ENCODE results near the gene ZFTA.
"Not testable (repeated sequence)": the region's sequence is repeated elsewhere in the genome, so short reads cannot be mapped to it uniquely, and the experiment has no call there.

ZFTA gene

GRCh38 chr11:63779039-63779438, 10.5 kb upstream of the ZFTA start:
- DNase-seq (ENCODE audit: low read depth in 1 of 2, low spot score in 1 of 2) = no peak

GRCh38 chr11:63775191-63775590, 6.6 kb upstream of the ZFTA start:
- no peak for DNase-seq (ENCODE audit: low read depth in 1 of 2, low spot score in 1 of 2)

GRCh38 chr11:63771741-63772318, 3.3 kb upstream of the ZFTA start:
- not testable (repeated sequence) for DNase-seq (ENCODE audit: low read depth in 1 of 2, low spot score in 1 of 2)

DNA sequence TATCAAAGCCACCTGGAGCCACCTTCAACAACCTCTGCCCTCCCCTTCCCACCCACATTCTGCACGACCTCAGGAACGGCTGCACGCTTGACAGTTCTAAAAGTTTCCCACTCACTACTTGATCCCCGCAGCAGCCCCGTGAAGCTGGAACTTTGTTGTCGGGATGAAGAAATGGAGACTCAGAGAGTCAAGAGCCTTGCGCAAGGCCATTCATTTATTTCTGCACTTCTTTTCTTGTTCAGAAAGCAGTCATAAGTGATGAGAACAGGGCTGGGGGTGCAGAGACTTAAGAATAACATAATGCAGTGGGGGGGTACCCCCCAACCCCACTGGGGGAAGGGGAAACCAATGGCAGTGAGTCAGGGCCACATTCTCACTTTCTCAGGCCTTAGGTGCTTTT, 2.2 kb upstream of the ZFTA start:
- DNase-seq (ENCODE audit: low read depth in 1 of 2, low spot score in 1 of 2) = no peak

- no peak for DNase-seq (ENCODE audit: low read depth in 1 of 2, low spot score in 1 of 2)
Observed at GRCh38 chr11:63769714-63770455, 1.3 kb upstream of the ZFTA start.

DNA sequence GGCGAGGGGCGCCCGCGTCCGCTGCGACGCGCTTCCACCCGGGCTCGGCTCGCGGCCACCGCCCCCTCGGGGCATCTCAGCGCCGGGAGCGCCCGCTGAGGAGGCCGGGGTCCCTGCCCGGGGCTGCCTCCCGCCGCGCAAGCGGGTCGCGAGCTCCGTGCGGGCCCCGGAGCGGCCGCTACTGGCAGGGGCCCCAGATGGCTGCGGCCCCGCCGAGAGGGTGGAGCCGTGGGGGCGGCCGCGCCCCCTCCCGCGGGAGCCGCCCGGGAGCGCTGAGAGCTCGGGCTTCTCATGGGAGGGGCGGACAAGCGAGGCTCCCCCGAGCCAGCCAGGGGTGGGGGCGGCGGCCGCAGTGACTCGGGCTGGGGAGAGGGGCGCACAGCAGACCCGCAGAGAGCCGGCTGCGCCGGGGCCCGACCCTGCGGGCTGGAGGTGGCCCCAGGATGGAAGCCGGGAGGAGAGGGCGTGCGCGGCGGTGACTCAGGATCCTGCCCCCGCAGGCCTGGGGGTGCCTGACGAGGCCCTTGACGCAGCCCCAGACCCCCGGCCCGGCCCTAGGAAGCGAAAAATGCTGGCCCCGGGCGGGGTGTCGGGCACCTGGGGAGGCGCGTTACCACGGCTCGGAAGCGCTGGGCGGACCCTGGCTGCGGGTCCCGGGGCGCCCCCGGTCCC, 603 bp upstream of the ZFTA start:
- peak in 1 of 2 donors; percentile 10 for DNase-seq (ENCODE audit: low read depth in 1 of 2, low spot score in 1 of 2)

DNA sequence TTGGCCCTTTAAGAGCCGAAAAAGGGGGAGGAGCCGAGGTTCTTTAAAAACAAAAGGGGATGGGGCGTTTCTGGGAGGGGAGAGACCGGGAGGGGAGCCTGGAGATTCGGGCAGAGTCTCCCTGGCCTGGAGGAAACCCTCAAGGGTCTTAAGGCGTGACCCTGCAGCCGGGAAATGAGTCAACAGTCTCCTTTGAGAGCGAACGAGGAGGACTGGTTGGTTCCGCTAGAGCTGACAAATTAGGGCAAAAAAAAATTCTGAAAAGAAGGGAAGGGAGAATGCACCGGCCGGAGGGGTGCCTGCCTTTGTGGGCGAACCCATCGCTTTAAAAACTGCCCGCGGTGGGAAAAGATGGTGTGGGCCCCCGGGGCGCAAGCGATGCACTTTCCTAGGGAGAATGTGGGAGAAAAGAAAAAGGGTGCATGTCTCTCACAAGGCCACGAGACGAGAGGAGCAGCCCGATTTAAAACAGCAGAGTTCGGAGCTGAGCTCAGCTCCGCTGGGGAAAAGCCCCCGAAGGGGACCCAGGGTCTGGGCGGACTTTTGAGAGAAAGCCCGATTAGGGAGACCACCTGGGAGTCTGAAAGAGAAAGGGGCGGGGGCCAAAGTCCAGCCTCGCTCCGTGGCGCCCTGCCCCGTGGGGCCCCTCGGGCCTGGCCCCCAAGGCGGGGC, 874 bp downstream of the ZFTA start:
- DNase-seq (ENCODE audit: low read depth in 1 of 2, low spot score in 1 of 2) = peak; percentile 9 to 30

DNA sequence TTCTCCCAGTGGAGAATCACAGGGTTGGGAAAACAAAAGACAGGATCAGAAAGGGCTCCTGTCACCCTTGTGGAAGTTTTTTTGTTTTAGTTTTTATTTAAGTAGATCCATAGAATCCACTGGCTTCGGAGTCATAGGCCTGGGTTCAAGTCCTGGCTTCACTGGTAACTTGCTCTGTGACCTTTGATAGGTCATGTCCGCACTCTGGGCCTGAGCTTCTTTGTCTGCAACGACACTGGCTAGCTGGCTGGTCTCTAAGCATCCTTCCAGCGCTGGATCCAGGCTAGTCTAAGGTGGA, 1.4 kb downstream of the ZFTA start:
- DNase-seq (ENCODE audit: low read depth in 1 of 2, low spot score in 1 of 2) = no peak

DNA sequence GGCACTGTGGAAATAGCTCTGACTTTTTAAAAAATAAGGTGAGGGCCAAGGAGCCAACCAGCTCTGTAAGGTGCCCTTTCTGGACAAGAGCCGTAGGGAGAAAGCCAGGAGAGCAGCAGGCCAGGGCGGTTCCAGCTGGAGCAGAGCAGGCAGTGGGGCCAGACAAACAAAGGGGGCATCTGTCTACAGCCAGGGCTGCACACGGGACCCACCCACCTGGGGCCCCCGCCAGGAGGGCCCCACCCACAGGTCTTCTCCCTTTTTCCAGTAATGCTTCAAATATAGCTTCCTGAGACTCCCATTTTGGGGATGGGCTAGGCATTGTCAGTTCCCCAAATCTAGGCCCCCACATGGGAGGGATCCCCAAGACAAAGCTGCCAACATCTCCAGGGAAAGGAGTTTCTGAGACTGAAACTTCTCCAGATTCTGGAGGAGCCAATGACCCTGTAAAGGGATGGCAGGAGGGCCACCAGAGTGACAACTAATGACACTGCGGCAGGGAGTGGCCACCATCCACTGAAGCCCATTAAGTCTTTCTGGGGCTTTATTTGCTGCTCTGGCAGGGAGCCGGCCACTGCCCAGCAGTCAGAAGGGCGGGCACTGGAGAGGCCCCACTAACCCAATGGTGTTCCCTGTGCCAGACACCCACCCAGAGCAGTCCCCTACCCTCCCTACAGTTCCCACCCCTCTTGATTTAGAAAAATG, 1.9 kb downstream of the ZFTA start:
- no peak for DNase-seq (ENCODE audit: low read depth in 1 of 2, low spot score in 1 of 2)

GRCh38 chr11:63765688-63766241, 2.8 kb downstream of the ZFTA start:
- no peak for DNase-seq (ENCODE audit: low read depth in 1 of 2, low spot score in 1 of 2)

- DNase-seq (ENCODE audit: low read depth in 1 of 2, low spot score in 1 of 2) = no peak
Observed at GRCh38 chr11:63764679-63765647, 3.6 kb downstream of the ZFTA start.

DNA sequence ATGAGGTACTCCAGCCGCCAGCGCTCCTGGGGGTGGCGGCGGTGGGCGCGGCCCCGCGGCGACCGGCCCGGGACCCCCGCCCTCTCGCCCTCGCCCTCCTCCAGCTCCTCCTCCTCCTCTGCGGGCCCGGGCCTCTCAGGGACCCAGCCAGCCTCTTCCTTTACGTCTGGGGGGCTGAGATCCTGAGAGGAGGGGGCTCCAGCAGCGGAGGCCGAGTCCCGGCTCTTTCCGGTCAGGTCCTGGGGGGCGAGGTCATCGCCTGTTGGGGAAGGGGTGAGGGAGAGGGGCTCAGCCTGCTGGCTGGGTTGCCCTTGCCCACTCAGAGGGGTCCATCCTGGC, 4.3 kb downstream of the ZFTA start:
- no peak for DNase-seq (ENCODE audit: low read depth in 1 of 2, low spot score in 1 of 2)

GRCh38 chr11:63763496-63764339, 4.9 kb downstream of the ZFTA start:
- DNase-seq (ENCODE audit: low read depth in 1 of 2, low spot score in 1 of 2) = no peak

DNA sequence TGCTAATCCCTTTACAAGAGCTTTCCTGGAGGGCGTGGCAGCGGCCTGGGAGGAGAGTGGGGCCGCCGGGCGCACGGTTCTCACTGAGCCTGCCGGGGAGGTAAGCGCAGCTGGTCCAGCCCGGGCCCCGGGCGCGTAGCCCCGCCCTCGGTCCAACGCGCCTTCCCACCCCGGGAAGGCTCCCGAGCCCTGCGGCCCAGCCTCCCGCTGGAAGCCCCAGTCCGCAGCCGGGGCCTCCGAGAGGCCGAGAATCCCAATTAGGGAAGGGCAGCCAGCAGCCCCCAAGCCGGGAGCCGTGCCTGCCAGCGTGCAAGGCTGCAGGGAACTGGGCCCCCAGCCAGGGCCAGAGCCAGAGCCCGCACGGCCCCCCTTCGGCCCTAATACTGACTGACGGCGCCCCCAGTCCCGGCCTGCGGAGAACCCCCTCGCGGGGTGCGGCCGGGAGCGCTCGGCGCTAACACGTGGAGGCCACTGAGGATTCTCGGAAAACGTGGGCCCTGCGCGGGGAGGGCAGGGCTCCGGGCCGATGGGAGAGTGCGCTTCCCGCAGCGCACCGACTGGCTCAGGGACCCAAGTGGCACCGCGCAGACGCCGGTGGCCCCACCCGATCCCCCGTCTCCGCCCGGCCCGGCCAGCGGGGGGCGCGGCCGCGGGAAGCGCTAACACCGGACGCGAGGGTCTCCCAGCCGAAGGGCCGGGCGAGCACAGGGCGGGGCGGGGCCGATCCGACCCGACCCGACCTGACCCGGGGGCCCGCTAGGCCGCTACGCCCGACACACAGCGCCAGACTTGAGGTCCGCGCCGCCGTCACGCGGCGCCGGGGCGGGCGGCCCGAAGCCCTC, 5.7 kb downstream of the ZFTA start:
- no peak for DNase-seq (ENCODE audit: low read depth in 1 of 2, low spot score in 1 of 2)

GRCh38 chr11:63761931-63762653, 6.5 kb downstream of the ZFTA start:
- DNase-seq (ENCODE audit: low read depth in 1 of 2, low spot score in 1 of 2) = no peak

- no peak for DNase-seq (ENCODE audit: low read depth in 1 of 2, low spot score in 1 of 2)
Observed at GRCh38 chr11:63761188-63761587, 7.4 kb downstream of the ZFTA start.

- DNase-seq (ENCODE audit: low read depth in 1 of 2, low spot score in 1 of 2) = no peak
Observed at GRCh38 chr11:63760487-63761079, 8.0 kb downstream of the ZFTA start.
